ENCODE results near the gene ARID1B.

Gene ARID1B

GRCh38 chr6:157221817-157222175, 444.6 kb downstream of the ARID1B start:
- Histone ChIP-seq H2BK120ac (ENCODE audit: insufficient read depth, low read length, poor library complexity) (no peak overlapping the region), H3K27ac (ENCODE audit: low read depth, low read length) (no peak overlapping the region), H3K9me3 (ENCODE audit: insufficient read depth, low read depth, low read length) (peaks cover 3% of the 10 kb centered on the region), H3K23ac (ENCODE audit: low read length) (no peak overlapping the region), H4K91ac (ENCODE audit: low read depth, low read length) (peak overlapping the region; percentile 4), H3K18ac (ENCODE audit: low read length) (no peak overlapping the region), H3K4ac (ENCODE audit: low read depth, low read length) (no peak overlapping the region), H3K4me3 (ENCODE audit: low read depth, low read length) (no peak overlapping the region), H3K27me3 (ENCODE audit: insufficient read depth, low read length) (no peaks in the 10 kb centered on the region), H4K12ac (ENCODE audit: low read depth, low read length) (peak overlapping the region; percentile 9), H3K79me1 (ENCODE audit: low read length) (peaks cover 8% of the 10 kb centered on the region), H2BK5ac (ENCODE audit: low read depth, low read length, poor library complexity) (no peak overlapping the region), H3K4me1 (ENCODE audit: control insufficient read depth in 1 of 2, insufficient read depth in 2 of 2, low read length in 2 of 2) (peaks cover 6 to 17% of the 10 kb centered on the region in 2 experiments), H3K9ac (ENCODE audit: low read length) (no peak overlapping the region), H3K4me2 (ENCODE audit: low read length) (no peak overlapping the region), H3K36me3 (ENCODE audit: control insufficient read depth in 1 of 2, insufficient read depth in 2 of 2, low read length in 2 of 2) (no peaks in the 10 kb centered on the region), H2AFZ (ENCODE audit: insufficient read depth, low read length, poor library complexity) (no peak overlapping the region), H3K79me2 (ENCODE audit: control insufficient read depth, insufficient read depth, low read length, poor library complexity) (no peaks in the 10 kb centered on the region), H3K14ac (ENCODE audit: low read length) (no peak overlapping the region), H2AK5ac (ENCODE audit: low read length) (peak overlapping the region; percentile 0), H2BK12ac (ENCODE audit: low read length) (no peak overlapping the region), H4K8ac (ENCODE audit: low read depth, low read length) (no peak overlapping the region)
- DNase-seq, result no peak
- WGBS (ENCODE audit: extremely low coverage, insufficient coverage, insufficient read length), result no CpG with 5 or more reads among the region's 11 CpGs

- Histone ChIP-seq H3K4me2 (ENCODE audit: low read length) (no peak overlapping the region), H3K4ac (ENCODE audit: low read depth, low read length) (peak overlapping the region; percentile 51), H3K79me2 (ENCODE audit: control insufficient read depth, insufficient read depth, low read length, poor library complexity) (no peaks in the 10 kb centered on the region), H3K79me1 (ENCODE audit: low read length) (peaks cover 8% of the 10 kb centered on the region), H2AFZ (ENCODE audit: insufficient read depth, low read length, poor library complexity) (no peak overlapping the region), H3K4me1 (ENCODE audit: control insufficient read depth in 1 of 2, insufficient read depth in 2 of 2, low read length in 2 of 2) (peaks cover 6 to 17% of the 10 kb centered on the region in 2 experiments), H2BK120ac (ENCODE audit: insufficient read depth, low read length, poor library complexity) (peak overlapping the region; percentile 19), H3K36me3 (ENCODE audit: control insufficient read depth in 1 of 2, insufficient read depth in 2 of 2, low read length in 2 of 2) (no peaks in the 10 kb centered on the region), H3K23ac (ENCODE audit: low read length) (no peak overlapping the region), H3K27me3 (ENCODE audit: insufficient read depth, low read length) (no peaks in the 10 kb centered on the region), H4K12ac (ENCODE audit: low read depth, low read length) (no peak overlapping the region), H3K14ac (ENCODE audit: low read length) (peak overlapping the region; percentile 28), H2BK5ac (ENCODE audit: low read depth, low read length, poor library complexity) (no peak overlapping the region), H2AK5ac (ENCODE audit: low read length) (peak overlapping the region; percentile 77), H3K18ac (ENCODE audit: low read length) (no peak overlapping the region), H3K9ac (ENCODE audit: low read length) (no peak overlapping the region), H3K4me3 (ENCODE audit: low read depth, low read length) (no peak overlapping the region), H4K8ac (ENCODE audit: low read depth, low read length) (no peak overlapping the region), H3K27ac (ENCODE audit: low read depth, low read length) (no peak overlapping the region), H3K9me3 (ENCODE audit: insufficient read depth, low read depth, low read length) (peaks cover 7% of the 10 kb centered on the region), H4K91ac (ENCODE audit: low read depth, low read length) (peak overlapping the region; percentile 32), H2BK12ac (ENCODE audit: low read length) (peak overlapping the region; percentile 64)
- DNase-seq, result no peak
- WGBS (ENCODE audit: extremely low coverage, insufficient coverage, insufficient read length), result no CpG with 5 or more reads among the region's 17 CpGs
Measured at GRCh38 chr6:157222201-157222981, 445.2 kb downstream of the ARID1B start.

GRCh38 chr6:157223021-157223430, 445.8 kb downstream of the ARID1B start:
- no peak overlapping the region for H3K27ac ChIP-seq (ENCODE audit: low read depth, low read length)
- no peak overlapping the region for H3K4me3 ChIP-seq (ENCODE audit: low read depth, low read length)
- H2AFZ ChIP-seq (ENCODE audit: insufficient read depth, low read length, poor library complexity), result no peak overlapping the region
- no peak for DNase-seq
- no CpG with 5 or more reads among the region's 11 CpGs for WGBS (ENCODE audit: extremely low coverage, insufficient coverage, insufficient read length)
- no peak overlapping the region for H3K14ac ChIP-seq (ENCODE audit: low read length)
- peaks cover 6 to 17% of the 10 kb centered on the region in 2 experiments for H3K4me1 ChIP-seq (ENCODE audit: control insufficient read depth in 1 of 2, insufficient read depth in 2 of 2, low read length in 2 of 2)
- no peak overlapping the region for H2BK5ac ChIP-seq (ENCODE audit: low read depth, low read length, poor library complexity)
- no peaks in the 10 kb centered on the region for H3K79me2 ChIP-seq (ENCODE audit: control insufficient read depth, insufficient read depth, low read length, poor library complexity)
- no peaks in the 10 kb centered on the region for H3K27me3 ChIP-seq (ENCODE audit: insufficient read depth, low read length)
- H4K91ac ChIP-seq (ENCODE audit: low read depth, low read length), result no peak overlapping the region
- H3K9ac ChIP-seq (ENCODE audit: low read length), result no peak overlapping the region
- H2BK12ac ChIP-seq (ENCODE audit: low read length), result no peak overlapping the region
- H2BK120ac ChIP-seq (ENCODE audit: insufficient read depth, low read length, poor library complexity), result no peak overlapping the region
- H4K12ac ChIP-seq (ENCODE audit: low read depth, low read length), result no peak overlapping the region
- H3K23ac ChIP-seq (ENCODE audit: low read length), result no peak overlapping the region
- no peak overlapping the region for H3K4ac ChIP-seq (ENCODE audit: low read depth, low read length)
- H4K8ac ChIP-seq (ENCODE audit: low read depth, low read length), result no peak overlapping the region
- H3K18ac ChIP-seq (ENCODE audit: low read length), result no peak overlapping the region
- no peak overlapping the region for H3K4me2 ChIP-seq (ENCODE audit: low read length)
- H3K79me1 ChIP-seq (ENCODE audit: low read length), result peaks cover 8% of the 10 kb centered on the region
- H2AK5ac ChIP-seq (ENCODE audit: low read length), result no peak overlapping the region
- no peaks in the 10 kb centered on the region for H3K36me3 ChIP-seq (ENCODE audit: control insufficient read depth in 1 of 2, insufficient read depth in 2 of 2, low read length in 2 of 2)
- peaks cover 9% of the 10 kb centered on the region for H3K9me3 ChIP-seq (ENCODE audit: insufficient read depth, low read depth, low read length)

GRCh38 chr6:157223511-157223910, 446.3 kb downstream of the ARID1B start:
- Histone ChIP-seq H4K91ac (ENCODE audit: low read depth, low read length) (no peak overlapping the region), H3K4me2 (ENCODE audit: low read length) (no peak overlapping the region), H3K18ac (ENCODE audit: low read length) (no peak overlapping the region), H3K4ac (ENCODE audit: low read depth, low read length) (no peak overlapping the region), H4K12ac (ENCODE audit: low read depth, low read length) (no peak overlapping the region), H3K27ac (ENCODE audit: low read depth, low read length) (no peak overlapping the region), H2AK5ac (ENCODE audit: low read length) (no peak overlapping the region), H3K79me1 (ENCODE audit: low read length) (peaks cover 8% of the 10 kb centered on the region), H3K23ac (ENCODE audit: low read length) (no peak overlapping the region), H3K27me3 (ENCODE audit: insufficient read depth, low read length) (no peaks in the 10 kb centered on the region), H4K8ac (ENCODE audit: low read depth, low read length) (no peak overlapping the region), H3K14ac (ENCODE audit: low read length) (no peak overlapping the region), H3K9me3 (ENCODE audit: insufficient read depth, low read depth, low read length) (peaks cover 9% of the 10 kb centered on the region), H2BK120ac (ENCODE audit: insufficient read depth, low read length, poor library complexity) (no peak overlapping the region), H2BK5ac (ENCODE audit: low read depth, low read length, poor library complexity) (no peak overlapping the region), H3K4me1 (ENCODE audit: control insufficient read depth in 1 of 2, insufficient read depth in 2 of 2, low read length in 2 of 2) (peaks cover 6 to 17% of the 10 kb centered on the region in 2 experiments), H3K36me3 (ENCODE audit: control insufficient read depth in 1 of 2, insufficient read depth in 2 of 2, low read length in 2 of 2) (no peaks in the 10 kb centered on the region), H3K9ac (ENCODE audit: low read length) (no peak overlapping the region), H3K4me3 (ENCODE audit: low read depth, low read length) (no peak overlapping the region), H3K79me2 (ENCODE audit: control insufficient read depth, insufficient read depth, low read length, poor library complexity) (no peaks in the 10 kb centered on the region), H2AFZ (ENCODE audit: insufficient read depth, low read length, poor library complexity) (no peak overlapping the region), H2BK12ac (ENCODE audit: low read length) (no peak overlapping the region)
- WGBS (ENCODE audit: extremely low coverage, insufficient coverage, insufficient read length), result no CpG with 5 or more reads among the region's 15 CpGs
- DNase-seq, result no peak

Data from trophoblast cell (in vitro differentiated cells and primary cell).